ENCODE results near the gene NRIP1.

The NRIP1 gene

DNA sequence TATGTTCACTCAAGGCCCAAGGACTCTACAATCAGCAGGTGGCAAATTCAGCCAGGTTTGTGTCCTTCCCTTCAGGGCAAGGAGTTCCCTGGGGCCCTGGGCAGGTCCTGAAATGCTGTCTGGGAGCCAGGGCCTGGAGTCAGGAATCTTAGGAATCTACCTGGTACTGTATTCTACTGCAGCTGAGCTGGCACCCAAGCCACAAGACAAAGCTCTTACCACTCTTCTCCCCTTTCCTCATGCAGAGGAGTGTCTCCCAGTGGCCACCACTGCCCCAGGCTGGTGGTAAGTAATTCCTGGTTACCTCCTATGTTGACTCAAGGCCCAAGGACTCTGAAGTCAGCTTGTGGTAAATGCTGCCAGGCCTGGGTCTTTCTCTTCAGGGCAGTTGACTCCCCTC lies 153.4 kb downstream of the NRIP1 start:
- DNase-seq (ENCODE audit: low spot score) = no peak

Data from pons (tissue), 1 donor.